GM12891 (cell line): ENCODE measurements around the gene AARSD1.

ENCODE experiments used
- DNase-seq: peaks from one replicate; pipeline ENCODE4 v3.0.0; 2011; ENCODE audit warnings: low spot score; ENCODE audit not compliant: insufficient read length
- FAIRE-seq: peaks from 2 replicates; lab custom pipeline; 2011; peaks lifted over from hg19 to GRCh38; lab: Jason Lieb, UNC
- PAX5 ChIP-seq: IDR thresholded peaks from 2 replicates; pipeline ENCODE4 v1.6.1; 2011; ENCODE audit warnings: low read length, moderate library complexity, mild to moderate bottlenecking; ENCODE audit not compliant: insufficient read depth, severe bottlenecking
- POLR2A ChIP-seq: IDR thresholded peaks from 2 replicates; pipeline ENCODE4 v1.6.1; 2011; ENCODE audit warnings: low read depth, low read length, control low read depth
- POLR2AphosphoS5 ChIP-seq: IDR thresholded peaks from 2 replicates; pipeline ENCODE4 v1.6.1; 2011; ENCODE audit warnings: low read depth, low read length, control low read depth
- POU2F2 ChIP-seq: IDR thresholded peaks from 2 replicates; pipeline ENCODE4 v1.6.1; 2011; ENCODE audit warnings: low read depth, mild to moderate bottlenecking, control low read depth, low read length, moderate library complexity
- SPI1 ChIP-seq: IDR thresholded peaks from 2 replicates; pipeline ENCODE4 v1.6.1; 2011; ENCODE audit warnings: low read depth, low read length, control low read depth
- TAF1 ChIP-seq: IDR thresholded peaks from 2 replicates; pipeline ENCODE4 v1.6.1; 2011; ENCODE audit warnings: low read depth, low read length, control low read depth

Gene AARSD1

DNA sequence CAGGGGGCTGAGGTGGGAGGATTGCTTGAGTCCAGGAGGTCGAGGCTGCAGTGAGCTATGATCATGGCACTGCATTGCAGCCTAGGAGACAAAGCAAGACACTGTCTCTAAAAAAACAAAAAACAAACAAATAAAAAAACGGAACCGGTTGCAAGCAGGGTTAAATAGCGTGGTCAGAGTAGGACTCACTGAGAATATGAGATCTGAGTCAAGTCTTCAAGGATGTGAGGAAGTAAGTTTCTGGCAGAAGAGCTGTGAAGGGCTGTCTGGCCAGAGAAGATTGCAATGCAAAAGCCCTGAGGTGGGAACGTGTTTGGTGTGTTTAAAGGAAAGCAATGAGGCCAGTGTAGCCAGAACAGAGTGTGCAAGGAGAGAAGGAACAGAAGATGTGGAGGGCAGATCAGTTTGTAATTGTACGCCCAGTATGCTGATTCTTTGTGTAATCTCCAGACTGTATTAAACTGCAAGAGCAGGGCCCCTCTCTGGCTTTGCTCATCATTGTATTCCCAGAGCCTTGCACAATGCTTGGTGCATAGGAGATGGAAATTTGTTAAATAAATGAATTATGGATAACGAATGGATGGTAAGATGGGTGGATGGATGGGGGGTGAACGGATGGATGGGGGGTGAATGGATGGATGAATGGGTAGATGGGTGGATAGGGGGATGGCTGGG, 57.3 kb downstream of the AARSD1 start:
- TF ChIP-seq TAF1, result no peak
- no peak for TF ChIP-seq SPI1
- no peak for TF ChIP-seq POLR2AphosphoS5
- TF ChIP-seq PAX5, result no peak
- no peak for TF ChIP-seq POLR2A
- TF ChIP-seq POU2F2, result no peak
- FAIRE-seq (no peak), DNase-seq (no peak)

DNA sequence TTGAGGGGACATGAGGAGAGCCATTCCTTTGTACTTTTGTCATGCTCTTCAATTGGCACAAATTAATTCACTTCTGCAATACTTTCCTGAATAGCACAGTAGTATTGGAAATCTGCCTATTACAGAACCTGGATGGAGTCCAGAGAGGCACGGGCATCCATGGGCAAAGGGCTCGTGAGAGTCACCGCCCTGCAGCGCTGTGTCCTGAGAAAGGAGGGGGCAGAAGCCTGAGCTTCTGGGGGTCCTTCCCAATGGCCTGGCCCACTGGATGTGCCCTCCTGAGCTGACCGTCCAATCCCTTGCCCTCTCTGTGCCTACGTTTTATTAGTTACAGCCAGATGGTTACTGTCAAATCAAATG, 60.2 kb downstream of the AARSD1 start:
- no peak for FAIRE-seq
- TF ChIP-seq POLR2A (no peak), POU2F2 (no peak), PAX5 (no peak), TAF1 (no peak), SPI1 (no peak), POLR2AphosphoS5 (no peak)

DNA sequence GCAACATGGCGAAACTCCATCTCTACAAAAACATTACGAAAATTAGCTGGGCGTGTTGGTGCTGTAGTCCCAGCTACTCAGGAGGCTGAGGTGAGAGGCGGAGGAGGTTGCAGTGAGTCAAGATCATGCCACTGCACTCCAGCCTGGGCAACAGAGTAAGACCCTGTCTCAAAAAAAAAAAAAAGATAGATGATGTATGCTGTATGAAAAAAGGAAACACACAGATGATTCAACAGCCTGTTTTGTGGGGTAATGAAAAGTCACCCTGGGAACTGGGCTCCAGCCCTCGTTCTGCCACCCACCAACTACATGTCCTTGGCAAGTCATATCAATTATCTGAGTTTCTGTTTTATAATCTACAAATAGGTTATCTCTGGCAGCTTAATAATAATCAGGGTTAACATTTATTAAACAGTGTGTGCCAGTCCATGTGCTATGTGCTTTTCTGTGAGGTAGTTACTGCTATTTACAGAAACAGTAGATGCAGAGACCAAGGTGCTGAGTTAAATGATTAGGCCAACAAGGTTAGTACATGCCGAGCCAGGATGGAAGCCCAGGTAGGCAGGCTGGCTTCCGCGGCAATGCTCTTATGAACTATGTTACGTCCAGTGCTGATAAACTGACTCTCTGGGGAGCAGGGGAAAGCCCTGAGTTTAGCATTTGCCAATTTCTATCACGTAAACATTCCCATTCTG, 62.6 kb downstream of the AARSD1 start:
- no peak for TF ChIP-seq PAX5
- no peak for TF ChIP-seq TAF1
- TF ChIP-seq POLR2A, result no peak
- no peak for TF ChIP-seq POLR2AphosphoS5
- no peak for TF ChIP-seq SPI1
- DNase-seq, result no peak
- FAIRE-seq, result no peak

More for the DNA sequence above, 60.2 kb downstream of the AARSD1 start:
- no peak for DNase-seq
